HG02885 (cell line): ENCODE results near the gene SHKBP1.

ENCODE experiments used
- ATAC-seq: cut with Tn5 transposase; IDR thresholded peaks from one replicate; pipeline ENCODE4 v1.9.1; 2021; ENCODE audit warnings: mild to moderate bottlenecking; ENCODE audit not compliant: unreplicated experiment, poor library complexity

The SHKBP1 gene

DNA sequence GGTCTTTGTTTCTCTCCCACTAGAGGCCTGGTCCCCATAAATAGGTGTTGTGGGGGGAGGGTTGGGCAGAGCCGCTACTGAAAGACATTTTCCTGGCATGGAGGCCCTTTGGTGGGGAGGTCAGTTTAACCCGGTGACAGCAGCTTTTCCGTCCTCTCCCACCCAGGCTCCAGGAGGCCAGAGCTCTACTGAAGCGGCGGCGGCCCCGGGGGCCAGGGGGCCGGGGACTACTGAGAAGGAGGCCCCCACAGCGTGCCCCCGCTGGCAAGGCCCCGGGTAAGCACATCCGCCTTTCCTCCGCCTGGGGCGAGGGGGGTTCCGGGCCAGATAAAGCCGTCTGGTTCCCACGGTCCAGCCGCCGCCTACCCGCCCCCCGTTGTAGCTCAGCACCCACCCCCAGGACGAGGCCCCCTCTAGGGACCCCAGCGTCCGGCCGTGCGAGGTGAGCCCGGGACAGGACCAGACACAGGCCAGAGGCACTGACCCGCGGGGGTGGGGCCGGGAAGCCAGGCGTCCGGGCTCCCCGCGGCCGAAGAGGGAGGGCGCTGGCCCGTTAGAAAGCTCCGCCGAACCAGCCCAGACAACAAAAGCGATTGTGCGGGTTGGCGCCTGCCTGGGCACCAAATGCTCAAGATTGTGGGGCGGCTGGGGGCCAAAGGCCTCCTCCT is 23.4 kb downstream of the SHKBP1 start:
- no peak for ATAC-seq

DNA sequence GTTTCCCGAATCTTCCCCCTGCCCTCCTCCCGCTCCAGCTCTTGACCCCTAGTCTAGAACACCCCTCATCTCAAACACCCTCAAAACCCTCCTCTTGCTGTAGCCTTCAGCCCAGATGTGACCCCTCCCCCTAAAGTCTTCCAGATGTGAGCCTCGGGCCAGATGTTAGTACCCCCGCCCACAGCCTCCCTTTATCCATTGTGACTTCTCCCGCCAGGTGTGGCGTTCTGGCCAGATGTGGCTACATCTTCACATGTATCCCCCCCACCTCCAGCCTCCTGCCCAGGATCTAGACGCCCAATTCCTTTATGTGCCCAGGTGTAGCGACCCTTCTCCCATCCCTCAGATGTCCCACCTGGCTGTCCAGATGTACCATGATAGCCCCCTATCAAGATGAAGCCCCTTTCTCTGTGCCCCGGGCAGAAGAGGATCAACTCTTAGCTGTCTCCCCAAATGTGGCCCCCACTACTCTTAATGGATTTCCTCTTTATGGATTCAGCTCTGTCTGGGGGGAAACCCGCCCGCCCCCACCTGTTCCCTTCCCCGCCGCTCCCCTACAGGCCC is 24.0 kb downstream of the SHKBP1 start:
- no peak for ATAC-seq

DNA sequence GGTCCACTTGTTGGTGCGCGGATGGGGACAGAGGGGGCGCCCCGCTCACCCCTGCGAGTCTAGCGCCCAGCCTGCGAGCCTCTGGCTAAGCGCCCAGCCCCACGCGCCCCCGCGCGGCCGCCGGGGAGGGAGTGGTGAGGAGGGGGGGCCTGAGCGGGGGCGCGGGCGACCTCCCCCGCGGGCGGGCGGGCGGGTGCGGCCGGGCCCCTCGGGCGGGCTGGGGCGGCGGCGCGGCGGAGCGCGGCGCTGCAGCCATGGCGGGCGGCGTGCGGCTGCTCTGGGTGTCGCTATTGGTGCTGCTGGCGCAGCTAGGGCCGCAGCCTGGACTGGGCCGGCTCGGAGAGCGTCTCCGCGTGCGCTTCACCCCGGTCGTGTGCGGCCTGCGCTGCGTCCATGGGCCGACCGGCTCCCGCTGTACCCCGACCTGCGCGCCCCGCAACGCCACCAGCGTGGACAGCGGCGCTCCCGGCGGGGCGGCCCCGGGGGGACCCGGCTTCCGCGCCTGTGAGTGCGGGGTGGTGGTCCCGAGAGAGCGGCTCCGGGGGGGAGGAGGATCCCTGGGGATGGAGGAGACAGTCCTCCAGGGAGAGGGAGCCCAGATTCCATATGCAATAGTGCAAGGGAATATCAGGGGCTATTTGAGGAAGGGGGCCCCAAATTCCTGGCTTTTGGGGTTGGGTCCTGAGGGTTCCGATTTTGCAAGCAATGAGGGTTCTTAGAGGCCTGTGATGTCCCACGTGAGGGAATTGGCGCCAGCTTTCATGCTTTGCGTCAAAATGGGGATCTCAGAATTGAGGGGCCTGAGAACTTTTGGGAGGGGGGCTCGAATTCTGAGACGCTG is 24.7 kb downstream of the SHKBP1 start, which contains the start of gene LTBP4:
TSS of gene LTBP4 (plus strand) at position 236 of the 841 bp plus-strand sequence. CDS start at position 255, 19 bp downstream.
- ATAC-seq: no peak

DNA sequence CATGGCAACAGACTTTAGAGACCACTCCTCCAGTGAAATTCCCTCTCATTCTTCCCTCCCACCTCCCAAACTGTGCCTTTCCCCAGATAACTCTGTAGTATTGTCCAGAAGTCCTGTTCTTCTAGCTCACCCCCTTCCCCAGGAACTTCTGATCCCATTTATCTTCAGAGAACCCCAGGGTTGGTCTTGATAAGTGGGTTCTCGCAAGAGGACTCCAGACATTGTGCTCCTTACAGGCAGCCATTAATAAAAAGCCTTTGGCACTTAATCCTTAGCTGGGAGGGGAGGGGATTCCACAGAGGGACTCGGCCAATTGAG is 26.4 kb downstream of the SHKBP1 start:
- no peak for ATAC-seq

DNA sequence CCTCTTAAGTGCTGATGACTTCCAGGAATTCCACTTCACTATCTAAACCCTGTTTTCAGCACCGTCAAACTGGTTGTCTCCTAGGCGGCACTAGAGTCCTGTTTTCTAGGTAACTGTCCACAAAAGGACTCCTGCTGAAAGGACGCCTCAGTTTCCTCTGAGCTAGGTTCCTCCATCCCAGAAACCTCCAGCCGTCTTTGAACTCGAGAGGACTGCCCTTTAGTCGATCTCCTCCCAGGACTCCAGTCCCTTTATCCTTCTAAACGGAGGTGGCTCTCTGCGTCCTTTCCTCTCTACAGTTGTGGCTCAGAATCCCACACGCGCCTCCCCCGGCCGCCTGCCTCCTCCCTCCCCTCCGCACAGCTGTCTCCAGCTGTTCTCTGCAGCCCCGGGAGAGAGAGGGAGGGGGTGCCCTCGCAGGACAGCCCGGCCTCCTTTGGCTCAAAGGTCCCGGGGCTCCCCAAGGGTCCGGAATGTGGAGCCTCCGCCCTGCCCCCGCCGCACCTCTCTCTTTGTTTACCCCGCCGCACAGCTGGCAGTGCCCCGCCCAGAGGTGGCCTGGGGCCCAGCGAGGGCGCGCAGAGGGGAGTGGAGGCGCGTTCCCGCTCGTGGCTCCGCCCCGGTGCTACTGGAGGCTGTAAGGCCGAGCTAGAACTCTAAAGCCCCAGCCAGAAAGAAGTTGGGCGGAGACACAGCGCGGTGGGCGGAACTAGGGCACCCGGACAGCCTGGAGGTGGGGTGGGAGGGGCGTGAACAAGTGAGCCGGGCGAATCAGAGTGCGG is 26.9 kb downstream of the SHKBP1 start:
- peak; percentile 79 for ATAC-seq

DNA sequence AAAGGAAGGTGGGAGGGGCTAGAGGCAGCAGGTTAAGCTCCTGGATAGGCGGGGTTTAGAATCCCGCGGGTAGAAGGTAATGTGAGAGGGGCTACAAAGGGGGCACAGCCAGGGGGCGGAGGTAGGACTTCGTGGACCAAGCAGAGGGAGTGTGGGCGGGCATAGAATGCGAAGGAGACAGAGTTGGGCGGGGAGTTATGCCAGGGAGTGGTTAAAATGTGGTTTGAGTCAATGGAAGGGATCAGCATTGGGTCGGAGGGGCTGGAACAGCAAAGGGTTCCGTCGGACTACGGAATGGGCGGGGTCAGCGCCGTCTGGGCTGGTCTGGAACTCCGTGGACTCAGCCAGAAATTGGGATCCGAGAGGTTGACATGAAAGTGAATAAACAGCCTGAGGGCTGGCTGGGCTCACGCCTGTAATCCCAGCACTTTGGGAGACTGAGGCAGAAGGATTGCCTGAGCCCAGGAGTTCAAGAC is 27.5 kb downstream of the SHKBP1 start:
- no peak for ATAC-seq

DNA sequence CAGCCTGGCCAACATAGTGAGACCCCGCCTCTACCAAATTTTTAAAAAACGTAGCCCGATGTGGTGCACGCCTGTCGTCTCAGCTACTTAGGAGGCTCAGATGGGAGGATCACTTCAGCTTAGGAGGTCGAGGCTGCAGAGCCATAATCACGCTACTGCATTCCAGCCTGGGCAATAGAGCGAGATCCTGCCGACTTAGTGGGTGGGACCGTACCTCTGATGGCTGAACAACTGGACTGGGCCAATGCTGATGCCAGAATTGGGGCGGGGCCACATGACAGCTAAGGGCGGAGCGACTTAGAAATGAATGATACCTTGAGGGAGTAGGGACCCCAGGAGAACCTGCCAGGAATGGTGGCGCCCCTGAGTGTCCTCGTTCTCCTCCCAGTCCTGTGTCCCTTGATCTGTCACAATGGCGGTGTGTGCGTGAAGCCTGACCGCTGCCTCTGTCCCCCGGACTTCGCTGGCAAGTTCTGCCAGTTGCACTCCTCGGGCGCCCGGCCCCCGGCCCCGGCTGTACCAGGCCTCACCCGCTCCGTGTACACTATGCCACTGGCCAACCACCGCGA is 28.1 kb downstream of the SHKBP1 start:
- ATAC-seq: no peak

DNA sequence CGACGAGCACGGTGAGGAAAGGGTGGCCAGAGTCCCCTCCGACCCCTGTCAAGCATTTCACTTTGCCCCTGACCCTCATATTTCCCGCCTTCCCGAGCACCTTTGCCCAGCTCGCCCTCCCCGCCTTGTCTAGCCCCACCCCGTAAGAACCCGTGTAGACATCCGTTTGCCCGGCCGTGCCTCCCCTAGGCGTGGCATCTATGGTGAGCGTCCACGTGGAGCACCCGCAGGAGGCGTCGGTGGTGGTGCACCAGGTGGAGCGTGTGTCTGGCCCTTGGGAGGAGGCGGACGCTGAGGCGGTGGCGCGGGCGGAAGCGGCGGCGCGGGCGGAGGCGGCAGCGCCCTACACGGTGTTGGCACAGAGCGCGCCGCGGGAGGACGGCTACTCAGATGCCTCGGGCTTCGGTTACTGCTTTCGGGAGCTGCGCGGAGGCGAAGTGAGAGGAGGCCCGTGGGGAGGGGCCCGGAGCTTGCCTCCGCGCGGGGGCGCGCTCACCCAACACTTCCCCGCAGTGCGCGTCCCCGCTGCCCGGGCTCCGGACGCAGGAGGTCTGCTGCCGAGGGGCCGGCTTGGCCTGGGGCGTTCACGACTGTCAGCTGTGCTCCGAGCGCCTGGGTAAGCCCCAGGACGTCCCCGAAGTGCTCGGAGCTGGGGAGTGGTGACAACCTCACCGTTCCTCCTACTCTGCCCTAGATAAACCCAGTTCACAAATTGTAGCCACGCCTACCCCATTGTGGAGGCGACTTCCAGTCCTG is 28.7 kb downstream of the SHKBP1 start:
- ATAC-seq: peak; percentile 27

DNA sequence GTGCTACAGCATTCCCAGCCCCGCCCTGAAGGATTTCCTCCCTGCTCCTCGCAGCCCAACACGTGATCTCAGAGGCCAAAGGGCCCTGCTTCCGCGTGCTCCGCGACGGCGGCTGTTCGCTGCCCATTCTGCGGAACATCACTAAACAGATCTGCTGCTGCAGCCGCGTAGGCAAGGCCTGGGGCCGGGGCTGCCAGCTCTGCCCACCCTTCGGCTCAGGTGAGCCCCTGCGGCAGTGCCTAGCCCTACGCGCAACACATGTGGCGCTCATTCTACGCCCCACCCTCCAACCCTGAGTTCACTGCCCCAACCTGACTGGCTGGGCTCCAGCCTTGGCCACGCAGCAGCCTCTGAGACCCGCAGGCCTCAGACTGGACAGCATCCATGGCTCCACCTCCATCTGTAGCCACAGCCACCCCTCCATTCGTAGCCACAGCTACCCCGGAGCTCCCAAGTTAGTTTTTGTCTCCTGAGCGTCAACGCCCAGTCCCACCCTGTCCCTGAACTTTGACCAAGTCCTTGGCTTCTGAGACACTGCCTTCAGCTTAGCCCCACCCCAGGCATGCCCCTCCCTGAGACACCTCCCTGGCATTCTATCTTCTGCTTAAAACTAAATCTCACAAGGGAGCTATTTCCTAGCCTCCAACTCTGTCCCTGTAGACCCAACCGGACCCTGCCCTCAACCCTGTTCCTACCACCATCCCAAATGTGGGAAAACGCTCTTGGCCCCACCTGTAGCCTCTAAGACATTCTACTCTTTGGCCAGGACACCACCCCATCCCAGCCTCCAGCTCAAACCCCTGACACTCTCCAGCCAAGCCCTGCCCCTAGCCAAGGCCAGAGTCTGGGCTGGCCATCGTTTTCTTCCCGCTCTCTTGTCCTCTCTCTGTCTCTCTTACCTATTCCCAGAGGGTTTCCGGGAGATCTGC is 30.9 kb downstream of the SHKBP1 start:
- no peak for ATAC-seq

DNA sequence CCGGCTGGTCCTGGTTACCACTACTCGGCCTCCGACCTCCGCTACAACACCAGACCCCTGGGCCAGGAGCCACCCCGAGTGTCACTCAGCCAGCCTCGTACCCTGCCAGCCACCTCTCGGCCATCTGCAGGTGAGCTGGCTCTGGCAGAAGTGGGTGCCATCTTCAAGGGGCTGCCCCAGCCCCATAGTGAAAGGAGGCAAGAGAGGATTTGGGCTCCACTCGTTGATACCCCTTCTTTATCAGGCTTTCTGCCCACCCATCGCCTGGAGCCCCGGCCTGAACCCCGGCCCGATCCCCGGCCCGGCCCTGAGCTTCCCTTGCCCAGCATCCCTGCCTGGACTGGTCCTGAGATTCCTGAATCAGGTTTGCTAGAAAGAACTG is 31.6 kb downstream of the SHKBP1 start:
- no peak for ATAC-seq

DNA sequence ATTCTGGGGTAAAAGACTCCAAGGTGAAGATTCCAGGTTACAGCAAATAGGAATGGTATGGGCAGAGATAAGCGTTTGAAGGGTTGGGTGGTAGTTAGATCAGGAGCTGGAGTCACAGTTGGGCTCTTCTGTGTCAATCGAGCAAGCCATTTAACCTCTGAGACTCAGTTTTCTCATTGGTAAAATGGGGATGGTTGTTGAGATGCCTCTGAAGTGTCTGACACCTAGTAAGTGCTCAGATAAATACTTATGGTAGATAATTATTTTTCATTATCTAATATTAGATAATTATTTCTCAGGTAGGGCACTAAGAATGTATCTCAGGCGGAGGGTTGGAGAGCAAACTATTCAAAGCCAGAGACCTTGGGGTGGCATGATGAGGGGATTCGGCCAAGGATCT is 32.3 kb downstream of the SHKBP1 start:
- no peak for ATAC-seq

DNA sequence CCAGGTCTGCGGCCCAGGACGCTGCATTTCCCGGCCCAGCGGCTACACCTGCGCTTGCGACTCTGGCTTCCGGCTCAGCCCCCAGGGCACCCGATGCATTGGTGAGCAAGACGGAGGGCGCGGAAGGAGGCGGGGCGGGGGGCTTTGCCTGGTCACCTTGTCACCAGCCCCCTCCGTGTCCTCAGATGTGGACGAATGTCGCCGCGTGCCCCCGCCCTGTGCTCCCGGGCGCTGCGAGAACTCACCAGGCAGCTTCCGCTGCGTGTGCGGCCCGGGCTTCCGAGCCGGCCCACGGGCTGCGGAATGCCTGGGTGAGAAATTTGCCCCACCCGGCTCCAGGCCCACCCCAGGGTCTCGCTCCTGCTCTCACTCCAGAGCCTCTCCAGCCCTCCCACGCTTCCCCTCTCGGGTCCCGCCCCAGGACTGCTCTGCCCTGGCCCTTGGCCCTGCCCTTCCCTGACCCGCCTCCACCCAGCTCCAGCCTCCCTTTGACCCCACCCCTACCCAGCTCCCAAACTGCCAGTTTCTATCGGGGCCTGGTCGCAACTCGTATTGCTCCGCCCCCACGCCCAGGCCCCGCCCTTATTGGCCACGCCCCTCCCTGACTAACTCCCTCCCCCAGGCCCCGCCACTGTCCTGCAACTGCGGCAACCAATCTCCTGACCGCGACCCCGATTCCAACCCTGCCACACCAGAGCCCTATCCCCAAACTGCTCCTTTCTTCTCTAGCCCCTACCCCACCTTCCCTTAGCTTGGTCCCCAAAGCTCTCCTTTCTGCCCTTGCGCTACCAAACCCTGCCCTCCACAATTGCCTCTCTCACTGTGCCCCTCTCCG is 33.1 kb downstream of the SHKBP1 start:
- peak; percentile 61 for ATAC-seq

DNA sequence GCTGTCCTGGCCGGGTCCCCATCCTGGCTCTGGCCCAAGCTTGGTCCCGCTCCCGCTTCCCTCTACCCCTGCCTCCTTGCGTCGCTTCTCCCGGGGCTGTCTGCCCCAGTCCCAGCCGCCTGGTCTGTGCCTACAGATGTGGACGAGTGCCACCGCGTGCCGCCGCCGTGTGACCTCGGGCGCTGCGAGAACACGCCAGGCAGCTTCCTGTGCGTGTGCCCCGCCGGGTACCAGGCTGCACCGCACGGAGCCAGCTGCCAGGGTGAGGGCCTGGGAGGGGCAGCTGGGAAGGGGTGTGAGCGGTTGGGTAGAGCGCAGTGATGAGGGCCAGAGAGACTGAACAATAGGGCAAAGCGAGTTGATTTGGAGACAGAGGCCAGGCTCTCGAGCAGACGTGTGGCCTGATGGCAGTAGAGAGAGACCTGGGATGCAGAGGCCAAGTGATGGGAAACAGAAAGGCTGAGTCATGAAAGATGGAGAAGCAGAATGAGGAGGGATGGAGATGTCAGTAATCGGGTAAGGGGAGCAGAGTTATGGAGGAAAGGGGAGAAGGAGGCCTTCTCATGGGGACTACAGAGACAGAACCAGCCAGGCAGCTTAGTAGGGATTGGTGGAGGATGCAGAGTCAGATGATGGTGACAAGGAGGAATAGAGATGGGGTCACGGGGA is 33.9 kb downstream of the SHKBP1 start:
- ATAC-seq: no peak

DNA sequence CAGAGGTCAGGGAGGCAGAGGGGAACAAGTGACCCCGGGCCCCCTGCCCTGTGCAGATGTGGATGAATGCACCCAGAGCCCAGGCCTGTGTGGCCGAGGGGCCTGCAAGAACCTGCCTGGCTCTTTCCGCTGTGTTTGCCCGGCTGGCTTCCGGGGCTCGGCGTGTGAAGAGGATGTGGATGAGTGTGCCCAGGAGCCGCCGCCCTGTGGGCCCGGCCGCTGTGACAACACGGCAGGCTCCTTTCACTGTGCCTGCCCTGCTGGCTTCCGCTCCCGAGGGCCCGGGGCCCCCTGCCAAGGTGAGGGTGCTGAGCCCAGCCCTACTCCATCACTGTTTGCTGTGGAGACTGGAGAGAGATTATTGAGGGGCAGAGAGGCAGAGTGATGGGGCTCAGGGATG is 34.4 kb downstream of the SHKBP1 start:
- no peak for ATAC-seq

DNA sequence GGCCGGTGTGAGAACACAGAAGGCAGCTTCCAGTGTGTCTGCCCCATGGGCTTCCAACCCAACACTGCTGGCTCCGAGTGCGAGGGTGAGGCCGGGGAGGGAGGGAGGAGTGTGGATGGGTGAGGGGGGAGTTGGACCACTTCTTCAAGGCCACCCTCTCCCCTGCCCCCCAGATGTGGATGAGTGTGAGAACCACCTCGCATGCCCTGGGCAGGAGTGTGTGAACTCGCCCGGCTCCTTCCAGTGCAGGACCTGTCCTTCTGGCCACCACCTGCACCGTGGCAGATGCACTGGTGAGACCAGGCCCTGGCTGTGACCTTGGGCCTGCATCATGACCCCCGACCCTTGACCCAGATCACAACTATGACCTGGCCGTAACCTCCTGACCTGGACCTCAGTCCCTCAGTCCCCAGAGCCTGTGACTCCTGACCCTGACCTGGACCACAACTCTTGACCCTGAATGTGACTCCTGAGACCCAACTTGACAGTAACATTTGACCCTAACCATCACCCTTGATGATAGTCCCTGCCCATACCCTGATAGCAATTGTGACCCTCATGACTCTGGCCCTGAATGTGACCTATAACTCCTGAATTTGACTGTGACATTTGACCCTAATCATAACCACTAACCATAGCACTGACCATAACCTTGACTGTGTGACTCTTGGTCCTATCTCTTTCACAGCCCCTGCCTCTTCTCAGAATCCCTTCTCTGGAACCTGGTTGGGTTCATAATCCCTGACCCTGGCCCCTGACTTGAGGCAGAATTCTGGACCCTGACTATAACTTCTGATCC is 35.4 kb downstream of the SHKBP1 start:
- no peak for ATAC-seq
